NCI-H2107 treated with DMSO at 0.1 percent for 48 hours (cell line): ENCODE measurements around the gene TIGAR.

Source experiments
- DNase-seq: peaks from one replicate; lab custom pipeline; 2025; ENCODE audit not compliant: unreplicated experiment; lab: John Stamatoyannopoulos, UW

The TIGAR gene

GRCh38 chr12:4282103-4282891, 38.7 kb upstream of the TIGAR start:
- DNase-seq: no peak

- DNase-seq: no peak
These were observed 38.0 kb upstream of the TIGAR start for GRCh38 chr12:4282892-4283511.

GRCh38 chr12:4283512-4284255, 37.3 kb upstream of the TIGAR start:
- DNase-seq: no peak

- no peak for DNase-seq
These were observed 36.7 kb upstream of the TIGAR start for GRCh38 chr12:4284306-4284705.

GRCh38 chr12:4285070-4285469, 35.9 kb upstream of the TIGAR start:
- DNase-seq: no peak

- DNase-seq: no peak
These were observed 34.8 kb upstream of the TIGAR start for GRCh38 chr12:4286228-4286627.

GRCh38 chr12:4286771-4287317, 34.2 kb upstream of the TIGAR start:
- DNase-seq: no peak

GRCh38 chr12:4287325-4288211, 33.4 kb upstream of the TIGAR start:
- no peak for DNase-seq

GRCh38 chr12:4288296-4289131, 32.5 kb upstream of the TIGAR start:
- DNase-seq: no peak

- no peak for DNase-seq
These were observed 31.7 kb upstream of the TIGAR start for GRCh38 chr12:4289231-4289878.

- DNase-seq: no peak
These were observed 30.8 kb upstream of the TIGAR start for GRCh38 chr12:4289998-4290790.

- DNase-seq: no peak
These were observed 28.5 kb upstream of the TIGAR start for GRCh38 chr12:4292341-4293073.

- DNase-seq: no peak
These were observed 27.6 kb upstream of the TIGAR start for GRCh38 chr12:4293299-4293965.

GRCh38 chr12:4293966-4294505, 27.0 kb upstream of the TIGAR start:
- no peak for DNase-seq

GRCh38 chr12:4296751-4297150, 24.3 kb upstream of the TIGAR start:
- no peak for DNase-seq

- DNase-seq: no peak
These were observed 23.4 kb upstream of the TIGAR start for GRCh38 chr12:4297617-4298016.

- no peak for DNase-seq
These were observed 20.1 kb upstream of the TIGAR start for GRCh38 chr12:4300883-4301282.
